Neuronal stem cell (in vitro differentiated cells): Measurements from ENCODE around the gene BTN3A1.

Experiments
- DNase-seq: peaks from one replicate; pipeline ENCODE4 v3.0.0-alpha.2; 2013; ENCODE audit warnings: low spot score
- H2AFZ ChIP-seq: one replicate; pipeline ENCODE4 v1.6.1; 2013; ENCODE audit warnings: mild to moderate bottlenecking, low read length, inconsistent platforms
- H2AK5ac ChIP-seq: 2 replicates; pipeline ENCODE4 v1.6.1; 2013; ENCODE audit warnings: low read depth, mild to moderate bottlenecking, inconsistent platforms, low read length, moderate library complexity, mixed read lengths
- H2BK120ac ChIP-seq: 2 replicates; pipeline ENCODE4 v1.6.1; 2013; ENCODE audit warnings: low read depth, mild to moderate bottlenecking, inconsistent platforms, low read length, moderate library complexity, mixed read lengths
- H2BK12ac ChIP-seq: one replicate; pipeline ENCODE4 v1.6.1; 2013; ENCODE audit warnings: low read length, inconsistent platforms
- H2BK15ac ChIP-seq: 2 replicates; pipeline ENCODE4 v1.6.1; 2013; ENCODE audit warnings: mild to moderate bottlenecking, low read length, inconsistent platforms, mixed read lengths
- H2BK5ac ChIP-seq: one replicate; pipeline ENCODE4 v1.6.1; 2013; ENCODE audit warnings: inconsistent platforms, mild to moderate bottlenecking, low read length, moderate library complexity
- H3K14ac ChIP-seq: one replicate; pipeline ENCODE4 v1.6.1; 2013; ENCODE audit warnings: low read length, inconsistent platforms
- H3K18ac ChIP-seq: 2 replicates; pipeline ENCODE4 v1.6.1; 2013; ENCODE audit warnings: low read length, inconsistent platforms
- H3K23ac ChIP-seq: 2 replicates; pipeline ENCODE4 v1.6.1; 2013; ENCODE audit warnings: low read depth, mild to moderate bottlenecking, mixed read lengths, low read length, inconsistent platforms; ENCODE audit not compliant: poor library complexity
- H3K27ac ChIP-seq: replicated peaks from 3 replicates; pipeline ENCODE4 v1.5.1; 2013; ENCODE audit warnings: low read length, inconsistent platforms
- H3K27me3 ChIP-seq, 3 experiments: 2 replicates each; pipeline ENCODE4 v1.6.1; 2013; ENCODE audit warnings: low read length in 3 of 3, mild to moderate bottlenecking in 2 of 3, inconsistent platforms in 1 of 3, low read depth in 1 of 3, mixed read lengths in 1 of 3, moderate library complexity in 1 of 3; ENCODE audit not compliant: control insufficient read depth in 3 of 3, insufficient read depth in 3 of 3
- H3K36me3 ChIP-seq, 2 donors: replicated peaks in 1 of 2; 2 replicates each; pipeline ENCODE4 v1.6.1; 2013; ENCODE audit warnings: low read length in 2 of 2; ENCODE audit not compliant: control insufficient read depth in 2 of 2, insufficient read depth in 2 of 2
- H3K4ac ChIP-seq: 2 replicates; pipeline ENCODE4 v1.6.1; 2013; ENCODE audit warnings: inconsistent platforms, mild to moderate bottlenecking, low read length, moderate library complexity
- H3K4me1 ChIP-seq, 2 donors: 1 replicate in 1 of 2; 2 replicates in 1 of 2; pipeline ENCODE4 v1.6.1; 2013; ENCODE audit warnings: low read length in 2 of 2, low read depth in 1 of 2; ENCODE audit not compliant: control insufficient read depth in 2 of 2, insufficient read depth in 1 of 2
- H3K4me2 ChIP-seq: one replicate; pipeline ENCODE4 v1.6.1; 2013; ENCODE audit warnings: mild to moderate bottlenecking, low read length, inconsistent platforms; ENCODE audit not compliant: insufficient read depth, poor library complexity, severe bottlenecking
- H3K4me3 ChIP-seq, 2 donors: 2 replicates each; pipeline ENCODE4 v1.5.1; 2013; ENCODE audit warnings: low read length in 2 of 2, mild to moderate bottlenecking in 2 of 2, inconsistent platforms in 1 of 2, moderate library complexity in 1 of 2
- H3K79me1 ChIP-seq: one replicate; pipeline ENCODE4 v1.6.1; 2013; ENCODE audit warnings: low read depth, mild to moderate bottlenecking, inconsistent platforms, low read length, moderate library complexity
- H3K9ac ChIP-seq: one replicate; pipeline ENCODE4 v1.6.1; 2013; ENCODE audit warnings: mild to moderate bottlenecking, low read depth, low read length, inconsistent platforms; ENCODE audit not compliant: poor library complexity
- H3K9me3 ChIP-seq, 2 donors: replicated peaks in 1 of 2; 2 replicates each; pipeline versions ENCODE3 to v1.6.1; 2013; ENCODE audit warnings: low read length in 2 of 2, mild to moderate bottlenecking in 2 of 2, inconsistent platforms in 1 of 2, low read depth in 1 of 2, mixed read lengths in 1 of 2, moderate library complexity in 1 of 2; ENCODE audit not compliant: control insufficient read depth in 2 of 2, insufficient read depth in 1 of 2
- H4K8ac ChIP-seq: one replicate; pipeline ENCODE4 v1.6.1; 2013; ENCODE audit warnings: low read depth, mild to moderate bottlenecking, inconsistent platforms, low read length, moderate library complexity
- H4K91ac ChIP-seq: one replicate; pipeline ENCODE4 v1.6.1; 2013; ENCODE audit warnings: low read length, low read depth, mild to moderate bottlenecking, inconsistent platforms; ENCODE audit not compliant: poor library complexity
- WGBS, 2 donors: extraction: QIAGEN DNeasy Blood & Tissue Kit; methylation state at CpG; one replicate each; pipeline ENCODE4 v1.1.7; 2013; ENCODE audit warnings: missing lambda C conversion rate in 2 of 2, mixed read lengths in 1 of 2; ENCODE audit not compliant: insufficient read length in 2 of 2, insufficient replicate concordance in 1 of 2; ENCODE audit errors: extremely low coverage in 2 of 2; 5-methylcytosine and 5-hydroxymethylcytosine counted together

Gene BTN3A1

GRCh38 chr6:26412228-26412627, 10.2 kb downstream of the BTN3A1 start:
- Histone ChIP-seq H3K4me1 (no peaks in the 10 kb centered on the region), H3K27me3 (no peaks in the 10 kb centered on the region), H3K9me3 (no peaks in the 10 kb centered on the region), H3K36me3 (peaks cover 0 to 23% of the 10 kb centered on the region in 2 donors), H2BK120ac (no peak overlapping the region), H2BK12ac (no peak overlapping the region), H3K14ac (no peak overlapping the region), H3K79me1 (no peaks in the 10 kb centered on the region), H3K4me2 (no peak overlapping the region), H2AK5ac (no peak overlapping the region), H3K23ac (no peak overlapping the region), H2AFZ (no peak overlapping the region), H2BK15ac (no peak overlapping the region), H3K4ac (no peak overlapping the region), H3K9ac (no peak overlapping the region), H4K91ac (no peak overlapping the region), H3K4me3 (no peak overlapping the region), H3K18ac (no peak overlapping the region), H2BK5ac (no peak overlapping the region), H4K8ac (no peak overlapping the region), H3K27ac (no peak overlapping the region)
- no peak for DNase-seq
- no CpG with 5 or more reads among the region's 3 CpGs for WGBS, 2 donors

- Histone ChIP-seq H3K27ac (no peak overlapping the region), H3K4me2 (no peak overlapping the region), H4K91ac (no peak overlapping the region), H2AK5ac (no peak overlapping the region), H2BK15ac (no peak overlapping the region), H4K8ac (no peak overlapping the region), H3K4ac (no peak overlapping the region), H3K4me1 (no peaks in the 10 kb centered on the region), H2BK12ac (no peak overlapping the region), H3K36me3 (peaks cover 0 to 16% of the 10 kb centered on the region in 2 donors), H3K4me3 (no peak overlapping the region), H2BK120ac (no peak overlapping the region), H3K14ac (no peak overlapping the region), H3K9ac (no peak overlapping the region), H2AFZ (no peak overlapping the region), H3K18ac (no peak overlapping the region), H3K79me1 (no peaks in the 10 kb centered on the region), H3K9me3 (peaks cover 0 to 4% of the 10 kb centered on the region in 2 donors), H3K23ac (no peak overlapping the region), H3K27me3 (no peaks in the 10 kb centered on the region), H2BK5ac (no peak overlapping the region)
- DNase-seq: no peak
- no CpG with 5 or more reads among the region's 4 CpGs for WGBS, 2 donors
Measured at GRCh38 chr6:26412954-26413353, 10.9 kb downstream of the BTN3A1 start.

GRCh38 chr6:26414281-26414680, 12.2 kb downstream of the BTN3A1 start:
- Histone ChIP-seq H3K27ac (no peak overlapping the region), H2BK12ac (no peak overlapping the region), H3K4me2 (no peak overlapping the region), H3K36me3 (peaks cover 0 to 16% of the 10 kb centered on the region in 2 donors), H3K18ac (no peak overlapping the region), H3K27me3 (no peaks in the 10 kb centered on the region), H3K4me3 (no peak overlapping the region), H2AFZ (no peak overlapping the region), H3K9ac (no peak overlapping the region), H2BK5ac (no peak overlapping the region), H3K79me1 (no peaks in the 10 kb centered on the region), H2BK15ac (no peak overlapping the region), H4K8ac (no peak overlapping the region), H3K23ac (no peak overlapping the region), H3K14ac (no peak overlapping the region), H2AK5ac (no peak overlapping the region), H4K91ac (no peak overlapping the region), H2BK120ac (no peak overlapping the region), H3K4me1 (no peaks in the 10 kb centered on the region), H3K4ac (no peak overlapping the region), H3K9me3 (peaks cover 0 to 13% of the 10 kb centered on the region in 2 donors)
- no CpG with 5 or more reads among the region's 3 CpGs for WGBS, 2 donors
- DNase-seq: no peak

GRCh38 chr6:26415036-26415614, 13.1 kb downstream of the BTN3A1 start:
- WGBS, 2 donors: no CpG with 5 or more reads among the region's 1 CpG
- H3K23ac ChIP-seq: no peak overlapping the region

More at GRCh38 chr6:26415036-26415614, 13.1 kb downstream of the BTN3A1 start:
- Histone ChIP-seq H4K8ac (no peak overlapping the region), H4K91ac (no peak overlapping the region), H2BK5ac (no peak overlapping the region), H3K36me3 (peaks cover 0 to 16% of the 10 kb centered on the region in 2 donors), H3K79me1 (no peaks in the 10 kb centered on the region), H3K4me2 (no peak overlapping the region), H3K18ac (no peak overlapping the region), H3K14ac (no peak overlapping the region), H3K9me3 (peaks cover 0 to 13% of the 10 kb centered on the region in 2 donors), H2BK120ac (no peak overlapping the region), H3K9ac (no peak overlapping the region), H2BK12ac (no peak overlapping the region), H3K4ac (no peak overlapping the region), H2AK5ac (no peak overlapping the region), H3K4me3 (no peak overlapping the region), H3K27ac (no peak overlapping the region), H2AFZ (no peak overlapping the region), H2BK15ac (no peak overlapping the region), H3K27me3 (no peaks in the 10 kb centered on the region), H3K4me1 (no peaks in the 10 kb centered on the region)
- DNase-seq: no peak
